H1 (cell line): ENCODE results near the gene N4BP3. TPM values are rescaled to one million over a fixed set of nuclear protein-coding genes. Genes with fewer than 3 reads are reported as not detected.

Experiments
- CTCF ChIA-PET: fragments of 300-600 bp; sonication (Branson Sonifier 250); formaldehyde crosslinking; loops from one replicate; lab custom pipeline; 2021; ENCODE audit not compliant: partially characterized antibody; lab: Charles Lee
- POLR2A ChIA-PET: fragments of 300-600 bp; sonication (Branson Sonifier 250); formaldehyde crosslinking; loops from one replicate; lab custom pipeline; 2021; ENCODE audit warnings: inconsistent platforms; ENCODE audit not compliant: partially characterized antibody; lab: Charles Lee
- DNase-seq, 2 experiments: peaks; one replicate each; pipeline versions ENCODE4 v3.0.0 to v3.0.0-alpha.2; 2010 to 2022; ENCODE audit warnings: low spot score in 2 of 2, low read depth in 1 of 2, mixed read lengths in 1 of 2
- FAIRE-seq: peaks from 2 replicates; lab custom pipeline; 2011; peaks lifted over from hg19 to GRCh38; lab: Jason Lieb, UNC
- H2AFZ ChIP-seq: 2 replicates; pipeline ENCODE4 v1.8.1; 2012; ENCODE audit warnings: low read length, inconsistent platforms
- H2AK5ac ChIP-seq: 2 replicates; pipeline ENCODE4 v1.6.1; 2013; ENCODE audit warnings: low read depth, low read length
- H2BK120ac ChIP-seq: replicated peaks from 2 replicates; pipeline ENCODE3; 2013; ENCODE audit warnings: low read depth, low read length, inconsistent platforms
- H2BK12ac ChIP-seq: 2 replicates; pipeline ENCODE4 v1.6.1; 2013; ENCODE audit warnings: low read depth, low read length
- H2BK15ac ChIP-seq: 2 replicates; pipeline ENCODE4 v1.6.1; 2013; ENCODE audit warnings: low read length
- H2BK20ac ChIP-seq: 2 replicates; pipeline ENCODE4 v1.6.1; 2013; ENCODE audit warnings: low read length
- H2BK5ac ChIP-seq: 2 replicates; pipeline ENCODE4 v1.6.1; 2013; ENCODE audit warnings: low read depth, low read length
- H3K14ac ChIP-seq: 2 replicates; pipeline ENCODE4 v1.6.1; 2013; ENCODE audit warnings: inconsistent platforms; ENCODE audit not compliant: insufficient read length
- H3K18ac ChIP-seq: 2 replicates; pipeline ENCODE4 v1.6.1; 2013; ENCODE audit warnings: low read length; ENCODE audit errors: extremely low read depth
- H3K23ac ChIP-seq: 2 replicates; pipeline ENCODE4 v1.6.1; 2013; ENCODE audit warnings: inconsistent platforms; ENCODE audit not compliant: insufficient read length
- H3K23me2 ChIP-seq: 2 replicates; pipeline ENCODE4 v1.6.1; 2013; ENCODE audit warnings: low read depth, low read length
- H3K27ac ChIP-seq: 2 replicates; pipeline ENCODE4 v1.6.1; 2011; ENCODE audit warnings: low read depth, low read length, inconsistent platforms
- H3K27me3 ChIP-seq, 4 experiments: replicated peaks in 1 of 4; 1 replicate in 1 of 4; 2 replicates in 3 of 4; pipeline versions ENCODE4 v1.6.1 to v1.8.1; 2011 to 2013; ENCODE audit warnings: low read length in 3 of 4, mild to moderate bottlenecking in 3 of 4, inconsistent platforms in 2 of 4, mixed read lengths in 2 of 4, moderate library complexity in 1 of 4; ENCODE audit not compliant: control insufficient read depth in 3 of 4, insufficient read depth in 3 of 4; ENCODE audit errors: extremely low read depth in 1 of 4
- H3K36me3 ChIP-seq, 4 experiments: 2 replicates each; pipeline versions ENCODE4 v1.6.1 to v1.8.1; 2011 to 2013; ENCODE audit warnings: mild to moderate bottlenecking in 4 of 4, low read length in 3 of 4, moderate library complexity in 2 of 4, control low read depth in 1 of 4, inconsistent platforms in 1 of 4; ENCODE audit not compliant: insufficient read depth in 4 of 4, control insufficient read depth in 2 of 4
- H3K4ac ChIP-seq: replicated peaks from 2 replicates; pipeline ENCODE3; 2013; ENCODE audit warnings: low read length, low read depth, mixed read lengths, inconsistent platforms; ENCODE audit not compliant: insufficient read length
- H3K4me1 ChIP-seq, 4 experiments: replicated peaks in 1 of 4; 1 replicate in 1 of 4; 2 replicates in 3 of 4; pipeline versions ENCODE4 v1.6.1 to v1.8.1; 2011 to 2013; ENCODE audit warnings: low read length in 3 of 4, inconsistent platforms in 2 of 4, mixed read lengths in 1 of 4; ENCODE audit not compliant: insufficient read depth in 4 of 4, control insufficient read depth in 3 of 4
- H3K4me2 ChIP-seq, 2 experiments: 2 replicates each; pipeline versions ENCODE4 v1.6.1 to v1.8.1; 2011 to 2013; ENCODE audit warnings: low read depth in 2 of 2, low read length in 2 of 2, control low read depth in 1 of 2, inconsistent platforms in 1 of 2, mild to moderate bottlenecking in 1 of 2; ENCODE audit not compliant: insufficient read depth in 1 of 2
- H3K4me3 ChIP-seq, 4 experiments: fragments of 200-600, 300-600 bp in 1 of 4; sonication (generic), shearing (Covaris generic), sonication (Bioruptor Twin) in 1 of 4; 2 replicates each; pipeline versions ENCODE4 v1.5.1 to v1.8.1; 2011 to 2016; ENCODE audit warnings: low read length in 4 of 4, low read depth in 3 of 4, control low read depth in 2 of 4, inconsistent platforms in 2 of 4, mild to moderate bottlenecking in 2 of 4, mixed read lengths in 1 of 4, moderate library complexity in 1 of 4; ENCODE audit not compliant: insufficient read depth in 2 of 4; ENCODE audit errors: extremely low read depth in 1 of 4
- H3K56ac ChIP-seq: replicated peaks from 2 replicates; pipeline ENCODE3; 2013; ENCODE audit warnings: low read depth, mild to moderate bottlenecking, mixed read lengths, low read length, inconsistent platforms; ENCODE audit not compliant: insufficient read length
- H3K79me1 ChIP-seq: 2 replicates; pipeline ENCODE4 v1.6.1; 2013; ENCODE audit warnings: low read depth, low read length, control low read depth
- H3K79me2 ChIP-seq, 2 experiments: 2 replicates each; pipeline versions ENCODE4 v1.6.1 to v1.8.1; 2012 to 2013; ENCODE audit warnings: low read length in 2 of 2, mild to moderate bottlenecking in 2 of 2, inconsistent platforms in 1 of 2; ENCODE audit not compliant: insufficient read depth in 2 of 2, control insufficient read depth in 1 of 2
- H3K9ac ChIP-seq, 4 experiments: replicated peaks in 1 of 4; 1 replicate in 1 of 4; 2 replicates in 3 of 4; pipeline versions ENCODE4 v1.6.1 to v1.8.1; 2011 to 2013; ENCODE audit warnings: low read depth in 3 of 4, low read length in 3 of 4, control low read depth in 2 of 4, mild to moderate bottlenecking in 2 of 4, moderate library complexity in 2 of 4, inconsistent platforms in 1 of 4; ENCODE audit errors: extremely low read depth in 1 of 4
- H3K9me3 ChIP-seq, 2 experiments: 2 replicates each; pipeline versions ENCODE4 v1.6.1 to v1.8.1; 2012 to 2013; ENCODE audit warnings: mild to moderate bottlenecking in 2 of 2, moderate library complexity in 2 of 2, control low read depth in 1 of 2, inconsistent platforms in 1 of 2, low read depth in 1 of 2, low read length in 1 of 2, mixed read lengths in 1 of 2; ENCODE audit not compliant: insufficient read depth in 2 of 2
- H4K20me1 ChIP-seq, 2 experiments: replicated peaks in 1 of 2; 2 replicates each; pipeline versions ENCODE3 to v1.8.1; 2011 to 2013; ENCODE audit warnings: inconsistent platforms in 2 of 2, low read length in 2 of 2, mild to moderate bottlenecking in 1 of 2; ENCODE audit not compliant: insufficient read depth in 2 of 2, control insufficient read depth in 1 of 2
- H4K5ac ChIP-seq: 2 replicates; pipeline ENCODE4 v1.6.1; 2013; ENCODE audit warnings: low read length, low read depth, mixed read lengths, inconsistent platforms; ENCODE audit not compliant: insufficient read length
- H4K8ac ChIP-seq: 2 replicates; pipeline ENCODE4 v1.8.0; 2013; ENCODE audit warnings: mild to moderate bottlenecking, moderate library complexity, low read length, inconsistent platforms; ENCODE audit not compliant: insufficient read depth; ENCODE audit errors: extremely low read depth
- H4K91ac ChIP-seq: replicated peaks from 2 replicates; pipeline ENCODE3; 2013; ENCODE audit warnings: low read length, mixed read lengths, inconsistent platforms; ENCODE audit not compliant: insufficient read length
- E2F6 ChIP-seq: IDR thresholded peaks from 2 replicates; pipeline ENCODE4 v1.6.1; 2012; ENCODE audit warnings: inconsistent platforms
- KDM1A ChIP-seq: fragments of 200-600, 300-600 bp; sonication (generic); IDR thresholded peaks from 2 replicates; pipeline ENCODE4 v1.7.1; 2016; ENCODE audit warnings: mild to moderate bottlenecking, low read length, borderline replicate concordance
- MAX ChIP-seq: IDR thresholded peaks from 2 replicates; pipeline ENCODE4 v1.6.1; 2012; ENCODE audit warnings: inconsistent platforms
- SAP30 ChIP-seq: fragments of 300-600 bp; sonication (generic); IDR thresholded peaks from 2 replicates; pipeline ENCODE4 v1.7.1; 2012; ENCODE audit warnings: low read length, moderate library complexity, mild to moderate bottlenecking, inconsistent platforms; ENCODE audit not compliant: insufficient read depth, insufficient replicate concordance
- WGBS, 2 experiments: shearing (Covaris generic) in 1 of 2; methylation state at CpG; one replicate each; pipeline versions ENCODE4 v1.1.6 to v1.1.7; 2013 to 2015; ENCODE audit warnings: low lambda C conversion rate in 2 of 2, mixed read lengths in 2 of 2, inconsistent platforms in 1 of 2, low coverage in 1 of 2, missing lambda C conversion rate in 1 of 2; ENCODE audit not compliant: insufficient replicate concordance in 2 of 2, insufficient coverage in 1 of 2, insufficient read length in 1 of 2; ENCODE audit errors: extremely low coverage in 1 of 2, missing lambda C conversion rate in 1 of 2; 5-methylcytosine and 5-hydroxymethylcytosine counted together
- polyA plus RNA-seq, 7 experiments: library from polyadenylated mRNA; depleted of rRNA in 3 of 7; stranded (reverse) in 5 of 7; unstranded in 2 of 7; fragments of >200 nt in 5 of 7; fragments of 200-250 nt in 2 of 7; gene quantifications; 1 replicate in 5 of 7; 2 replicates in 1 of 7; 4 replicates in 1 of 7; pipeline versions ENCODE4 v1.2.1 to v1.2.3, GENCODE V29; 2011 to 2013; ENCODE audit warnings: missing spikeins in 2 of 7, mixed read lengths in 2 of 7
- total RNA-seq: library from RNA; stranded (reverse); fragmentation: NEBNext Ultra II Directional; extraction: Animal tissue kit (Norgen Biotek cat#: 25700); gene quantifications from 2 replicates; pipeline ENCODE4 v1.2.1, GENCODE V29; 2021

Gene N4BP3
- total and polyA plus RNA-seq, 2 of the 8 experiments (the other 6 are each of a cell fraction or from before 2014, with no cell fraction given), result 13.1 to 39.2 TPM

GRCh38 chr5:178094345-178094744 is 19.0 kb upstream of the N4BP3 start:
- DNase-seq (no peak), FAIRE-seq (no peak)
- peak overlapping the region; percentile 97; the same call in 1 of the 2 replicates for H2BK20ac ChIP-seq
- no peak overlapping the region for H2BK120ac ChIP-seq
- no peak overlapping the region for H3K23ac ChIP-seq
- no peak overlapping the region for H3K27ac ChIP-seq
- no peak overlapping the region for H2AFZ ChIP-seq
- H4K8ac ChIP-seq, result no peak overlapping the region
- 92 to 100% methylated on average over 2 to 9 of the region's 9 CpGs for WGBS, 2 experiments
- H4K91ac ChIP-seq, result no peak overlapping the region
- H3K79me2 ChIP-seq, result no peaks in the 10 kb centered on the region
- H4K5ac ChIP-seq, result no peak overlapping the region
- no peak overlapping the region for H3K9ac ChIP-seq
- H4K20me1 ChIP-seq, result no peaks in the 10 kb centered on the region
- no peak overlapping the region for H3K56ac ChIP-seq
- no peak overlapping the region for H3K4me2 ChIP-seq
- H3K14ac ChIP-seq, result no peak overlapping the region
- H3K9me3 ChIP-seq, result no peaks in the 10 kb centered on the region
- peak overlapping the region; percentile 72; the same call in 1 of the 2 replicates for H2BK15ac ChIP-seq
- H3K23me2 ChIP-seq, result no peaks in the 10 kb centered on the region; the same call in 1 of the 2 replicates
- no peak overlapping the region for H3K4me3 ChIP-seq
- POLR2A ChIA-PET, result interaction anchor here (0.6 to 2.1 kb wide), 6 partner anchors 9 to 55 kb away, joined by 3 to 12 read pairs (median 4); partner anchors contain the start of gene RMND5B
- no peaks in the 10 kb centered on the region for H3K79me1 ChIP-seq
- no peak overlapping the region for H2BK12ac ChIP-seq
- H3K27me3 ChIP-seq, result no peaks in the 10 kb centered on the region
- no peak overlapping the region for H2BK5ac ChIP-seq
- H2AK5ac ChIP-seq, result no peak overlapping the region; the same call in 1 of the 2 replicates
- H3K18ac ChIP-seq, result no peak overlapping the region
- H3K36me3 ChIP-seq, result no peaks in the 10 kb centered on the region
- CTCF ChIA-PET, result interaction anchor here (1.0 to 1.8 kb wide), 4 partner anchors 12 to 111 kb away, joined by 3 to 10 read pairs (median 4); no protein-coding TSS in a partner anchor
- TF ChIP-seq SAP30, result no peak
- TF ChIP-seq KDM1A, result no peak
- no peak for TF ChIP-seq MAX
- no peak for TF ChIP-seq E2F6
- H3K4ac ChIP-seq, result no peak overlapping the region
- no peaks in the 10 kb centered on the region for H3K4me1 ChIP-seq
